K562 (cell line): ENCODE measurements around the gene MMP24. TPM values are rescaled to one million over a fixed set of nuclear protein-coding genes. Genes with fewer than 3 reads are reported as not detected.

Experiments used
- ATAC-seq: fragments of 200-7000 bp; cut with Tn5 transposase; 3 replicates; pipeline ENCODE4 v1.9.1; 2020; ENCODE audit warnings: moderate library complexity
- BruUV-seq: library from RNA; stranded (reverse); fragments of 400-500 nt; replicated peaks from 2 replicates; lab custom pipeline; 2021; lab: Mats Ljungman, UMichigan
- CTCF ChIA-PET: fragments of 300-600 bp; formaldehyde crosslinking; extraction: SDS; loops from one replicate; lab custom pipeline; 2021; ENCODE audit warnings: low intra/inter-chr PET ratio; lab: Yijun Ruan, JAX
- POLR2A ChIA-PET: fragments of 300-600, 350-650 bp; sonication (Branson Sonifier 250); formaldehyde crosslinking; extraction: SDS; loops from one replicate; lab custom pipeline; 2021; ENCODE audit warnings: antibody characterized with exemption, inconsistent platforms; lab: Yijun Ruan, JAX
- DNase-seq, 4 experiments: peaks; one replicate each; pipeline versions ENCODE4 v3.0.0 to v3.0.0-alpha.2; 2011 to 2018; ENCODE audit warnings: low spot score in 3 of 4, mixed read lengths in 3 of 4; ENCODE audit errors: extremely low read depth in 1 of 4
- FAIRE-seq: peaks from 2 replicates; lab custom pipeline; 2011; peaks lifted over from hg19 to GRCh38; lab: Jason Lieb, UNC
- H2AFZ ChIP-seq: 2 replicates; pipeline ENCODE4 v1.6.0; 2011; ENCODE audit warnings: low read depth, low read length, control low read depth, inconsistent platforms
- H3K27ac ChIP-seq: fragments of 200-600 bp; 3 replicates; pipeline ENCODE4 v1.8.0; 2011; ENCODE audit warnings: low read depth, mild to moderate bottlenecking, control low read depth, inconsistent platforms, low read length, moderate library complexity, mixed read lengths; ENCODE audit errors: extremely low read depth
- H3K27me3 ChIP-seq, 2 experiments: fragments of 300-600 bp in 1 of 2; 2 replicates in 1 of 2; 3 replicates in 1 of 2; pipeline versions ENCODE4 v1.6.0 to v1.8.0; 2011; ENCODE audit warnings: inconsistent platforms in 2 of 2, low read length in 2 of 2, mild to moderate bottlenecking in 1 of 2, mixed read lengths in 1 of 2, moderate library complexity in 1 of 2; ENCODE audit not compliant: control insufficient read depth in 2 of 2, insufficient read depth in 2 of 2
- H3K36me3 ChIP-seq: fragments of 300-600 bp; 3 replicates; pipeline ENCODE4 v1.8.0; 2011; ENCODE audit warnings: mild to moderate bottlenecking, low read length, inconsistent platforms; ENCODE audit not compliant: control insufficient read depth, insufficient read depth
- H3K4me1 ChIP-seq, 2 experiments: fragments of 200-600 bp in 1 of 2; replicated peaks in 1 of 2; 2 replicates in 1 of 2; 3 replicates in 1 of 2; pipeline versions ENCODE4 v1.5.1 to v1.8.0; 2011; ENCODE audit warnings: inconsistent platforms in 2 of 2, low read length in 2 of 2, mild to moderate bottlenecking in 1 of 2, mixed read lengths in 1 of 2, moderate library complexity in 1 of 2; ENCODE audit not compliant: control insufficient read depth in 2 of 2, insufficient read depth in 2 of 2
- H3K4me2 ChIP-seq: 2 replicates; pipeline ENCODE4 v1.6.1; 2011; ENCODE audit warnings: low read length, control low read depth, inconsistent platforms, mixed read lengths; ENCODE audit not compliant: insufficient read depth
- H3K4me3 ChIP-seq: fragments of 200-600 bp; sonication (generic), shearing (Covaris generic); 2 replicates; pipeline ENCODE4 v1.5.1; 2016; ENCODE audit warnings: control low read depth, inconsistent platforms
- H3K79me2 ChIP-seq: fragments of 200-600 bp; 3 replicates; pipeline ENCODE4 v1.8.0; 2011; ENCODE audit warnings: low read length, inconsistent platforms; ENCODE audit not compliant: control insufficient read depth, insufficient read depth
- H3K9ac ChIP-seq, 2 experiments: 2 replicates each; pipeline versions ENCODE4 v1.6.0 to v1.6.1; 2011; ENCODE audit warnings: low read depth in 2 of 2, low read length in 2 of 2, control low read depth in 1 of 2, inconsistent platforms in 1 of 2, mild to moderate bottlenecking in 1 of 2, mixed read lengths in 1 of 2; ENCODE audit not compliant: insufficient read depth in 1 of 2
- H3K9me1 ChIP-seq: one replicate; pipeline ENCODE4 v1.6.0; 2011; ENCODE audit warnings: inconsistent platforms, mild to moderate bottlenecking, low read length, moderate library complexity; ENCODE audit not compliant: control insufficient read depth, insufficient read depth
- H3K9me3 ChIP-seq: replicated peaks from 2 replicates; pipeline ENCODE4 v1.5.1; 2011; ENCODE audit warnings: low read depth, low read length, inconsistent platforms; ENCODE audit not compliant: control insufficient read depth, insufficient read depth
- H4K20me1 ChIP-seq: replicated peaks from 2 replicates; pipeline ENCODE4 v1.6.1; 2011; ENCODE audit warnings: low read length, inconsistent platforms, mixed read lengths; ENCODE audit not compliant: control insufficient read depth, insufficient read depth
- BACH1 ChIP-seq: fragments of 200-800 bp; sonication (Bioruptor generic); IDR thresholded peaks from 2 replicates; pipeline ENCODE4 v1.6.1; 2016; ENCODE audit warnings: missing genetic modification characterization, missing compliant biosample characterization
- EP300 ChIP-seq: IDR thresholded peaks from 2 replicates; pipeline ENCODE4 v1.6.1; 2012; ENCODE audit warnings: low read length, improper control_type of control experiment
- ESRRB ChIP-seq: fragments of 250-450 bp; sonication (Bioruptor Pico); IDR thresholded peaks from 2 replicates; pipeline ENCODE4 v1.5.0; 2020; ENCODE audit warnings: mild to moderate bottlenecking, moderate library complexity, borderline replicate concordance
- HDAC6 ChIP-seq: IDR thresholded peaks from 2 replicates; pipeline ENCODE4 v1.6.1; 2012; ENCODE audit warnings: low read depth, mild to moderate bottlenecking, control low read depth, inconsistent platforms, low read length, moderate library complexity
- HSF4 ChIP-seq: fragments of 250-450 bp; sonication (Bioruptor Pico); IDR thresholded peaks from 2 replicates; pipeline ENCODE4 v2.1.2; 2022; ENCODE audit warnings: mild to moderate bottlenecking, moderate library complexity, borderline replicate concordance
- LEF1 ChIP-seq: fragments of 450-650 bp; IDR thresholded peaks from 2 replicates; pipeline ENCODE4 v1.6.1; 2016; ENCODE audit warnings: mild to moderate bottlenecking
- MAZ ChIP-seq, 2 experiments: fragments of 450-650 bp in 1 of 2; sonication (generic) in 1 of 2; formaldehyde crosslinking; IDR thresholded peaks in 1 of 2; conservative IDR thresholded peaks in 1 of 2; 2 replicates each; pipeline versions ENCODE4 v1.4.0 to v1.5.0; 2020; ENCODE audit warnings: mild to moderate bottlenecking in 1 of 2, missing genetic modification reagents in 1 of 2
- MCM7 ChIP-seq, 2 experiments: fragments of 450-650 bp; IDR thresholded peaks; 2 replicates each; pipeline ENCODE4 v1.6.1; 2016 to 2018
- NONO ChIP-seq, 2 experiments: fragments of 200-400 bp in 1 of 2; fragments of 450-650 bp in 1 of 2; formaldehyde crosslinking in 1 of 2; IDR thresholded peaks; 2 replicates each; pipeline ENCODE4 v1.6.1; 2017; ENCODE audit warnings: low read depth in 2 of 2, mild to moderate bottlenecking in 2 of 2, moderate library complexity in 2 of 2, low read length in 1 of 2
- SAFB ChIP-seq: fragments of 200-400 bp; formaldehyde crosslinking; IDR thresholded peaks from 2 replicates; pipeline ENCODE4 v1.6.1; 2017; ENCODE audit warnings: low read depth, low read length, borderline replicate concordance
- STAT5B ChIP-seq: fragments of 250-450 bp; sonication (Bioruptor Pico); IDR thresholded peaks from 2 replicates; pipeline ENCODE4 v1.8.0; 2021; ENCODE audit warnings: mild to moderate bottlenecking, inconsistent platforms
- TFE3 ChIP-seq: fragments of 450-650 bp; formaldehyde crosslinking; IDR thresholded peaks from 2 replicates; pipeline ENCODE4 v1.4.0; 2020; ENCODE audit warnings: mild to moderate bottlenecking, mixed read lengths
- TRIM25 ChIP-seq: fragments of 450-650 bp; IDR thresholded peaks from 2 replicates; pipeline ENCODE4 v1.7.0; 2016; ENCODE audit warnings: borderline replicate concordance
- ZFP91 ChIP-seq: sonication (generic); formaldehyde crosslinking; IDR thresholded peaks from 2 replicates; pipeline ENCODE4 v1.8.0; 2022; ENCODE audit warnings: mild to moderate bottlenecking, missing genetic modification reagents
- WGBS: fragments of 100-300 bp; shearing (Covaris generic); methylation state at CpG from one replicate; pipeline ENCODE4 v1.1.6; 2016; ENCODE audit warnings: low coverage, mixed read lengths; ENCODE audit not compliant: insufficient coverage; ENCODE audit errors: missing lambda C conversion rate; 5-methylcytosine and 5-hydroxymethylcytosine counted together
- in situ Hi-C: fragments of 300-500 bp; cut with MboI; formaldehyde crosslinking; loops from 4 replicates; pipeline ENCODE4 v1.15.0; 2018; ENCODE audit warnings: inconsistent platforms, mixed read lengths
- intact Hi-C: fragments of 100-400 bp; cut with micrococcal nuclease; formaldehyde crosslinking; loops from 2 replicates; pipeline ENCODE4 v1.14.2; 2022
- polyA plus RNA-seq, 8 experiments: library from polyadenylated mRNA; depleted of rRNA in 4 of 8; stranded (reverse) in 5 of 8; unstranded in 3 of 8; fragments of >200 nt; fragmentation: Nextera tagmentation in 2 of 8; fragmentation: Illumina TruSeq in 1 of 8; extraction: Ambion mirVana in 2 of 8; extraction: Trizol in 1 of 8; gene quantifications; 2 replicates each; pipeline versions ENCODE4 v1.2.1 to v1.2.3, GENCODE V29; 2011 to 2014; ENCODE audit warnings: inconsistent platforms in 1 of 8, missing spikeins in 1 of 8
- total RNA-seq, 7 experiments: library from RNA; depleted of rRNA in 6 of 7; stranded (reverse); fragments of >200 nt in 6 of 7; fragmentation: Illumina TruSeq in 2 of 7; extraction: Trizol in 2 of 7; gene quantifications; 2 replicates each; pipeline versions ENCODE4 v1.2.1 to v1.2.3, GENCODE V29; 2011 to 2021; ENCODE audit warnings: low replicate concordance in 1 of 7
- TF ChIP-seq, protein P1 (sequence below), 2 experiments: fragments of 450-650 bp in 1 of 2; sonication (generic) in 1 of 2; formaldehyde crosslinking in 1 of 2; IDR thresholded peaks in 1 of 2; conservative IDR thresholded peaks in 1 of 2; 2 replicates each; pipeline versions ENCODE4 v1.6.1 to v1.8.1; 2016 to 2023; ENCODE audit warnings: mild to moderate bottlenecking in 2 of 2, moderate library complexity in 2 of 2, inconsistent platforms in 1 of 2, missing genetic modification reagents in 1 of 2

Gene MMP24
- total and polyA plus RNA-seq, 9 of the 15 experiments (the other 6 are each of a cell fraction or from before 2014, with no cell fraction given) = 0.03 to 0.07 (median 0.03) TPM; not detected in 6

- Histone ChIP-seq H3K9me3 (no peaks in the 10 kb centered on the region), H3K27me3 (peaks cover 31 to 56% of the 10 kb centered on the region in 2 experiments), H3K4me3 (no peak within 1 kb of the TSS), H3K27ac (no peak within 1 kb of the TSS), H3K9ac (no peak within 1 kb of the TSS), H4K20me1 (no peaks in the 10 kb centered on the region), H3K4me2 (no peak within 1 kb of the TSS), H3K9me1 (no peaks in the 10 kb centered on the region), H3K4me1 (peaks cover 0 to 26% of the 10 kb centered on the region in 2 experiments; a peak in 2 of 5 replicates), H3K79me2 (no peaks in the 10 kb centered on the region), H2AFZ (no peak within 1 kb of the TSS), H3K36me3 (no peaks in the 10 kb centered on the region)
- DNase-seq (no peak), FAIRE-seq (no peak), ATAC-seq (no peak)
- 34% methylated on average over 22 of the region's 40 CpGs for WGBS
- no TSS peak for BruUV-seq
- in situ Hi-C loops = no loop called here
- intact Hi-C loops = no loop called here
- CTCF ChIA-PET = no interaction called here
- POLR2A ChIA-PET = interaction anchor here (1.1 kb wide), 1 partner anchor 17 kb away, joined by 3 read pairs; no protein-coding TSS in a partner anchor
- TF ChIP-seq ESRRB (CRISPR knock-in tag) (no peak), SAFB (no peak), BACH1 (no peak), HSF4 (no peak), TRIM25 (no peak), STAT5B (CRISPR knock-in tag) (no peak), TFE3 (no peak), NONO (IDR thresholded peaks at IDR 0.05; ENCODE audit: low read depth in 2 of 2, low read length in 1 of 2) (no peak), ZFP91 (no peak), MCM7 (IDR thresholded peaks at IDR 0.05) (no peak), EP300 (no peak), HDAC6 (no peak), LEF1 (no peak), MAZ (CRISPR knock-in tag; conservative IDR thresholded peaks at IDR 0.05 in 1 of 2, IDR thresholded peaks at IDR 0.05 in 1 of 2) (no peak)
- TF ChIP-seq, protein P1, sequence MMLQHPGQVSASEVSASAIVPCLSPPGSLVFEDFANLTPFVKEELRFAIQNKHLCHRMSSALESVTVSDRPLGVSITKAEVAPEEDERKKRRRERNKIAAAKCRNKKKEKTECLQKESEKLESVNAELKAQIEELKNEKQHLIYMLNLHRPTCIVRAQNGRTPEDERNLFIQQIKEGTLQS (IDR thresholded peaks at IDR 0.05) = no peak
- TF ChIP-seq, protein P1 (CRISPR knock-in tag; conservative IDR thresholded peaks at IDR 0.05) = no peak
These were observed 65.4 kb downstream of the MMP24 start, which contains the start of gene FAM83C for GRCh38 chr20:35291654-35292503. FAM83C (minus strand) TSS chr20:35292425; CDS start chr20:35292304, 121 bp downstream.
